MM.1S (cell line): Measurements from ENCODE around the gene GNAQ.

Experiments
- DNase-seq: peaks from one replicate; pipeline ENCODE4 v3.0.0-alpha.2; 2015
- H2AFZ ChIP-seq: fragments of 300-600 bp; sonication (generic); 2 replicates; pipeline ENCODE4 v1.6.0; 2016; ENCODE audit warnings: antibody characterized with exemption, low read length
- H3F3A ChIP-seq: fragments of 300-600 bp; sonication (generic); 2 replicates; pipeline ENCODE4 v1.6.1; 2016; ENCODE audit warnings: mild to moderate bottlenecking, antibody characterized with exemption, low read length, moderate library complexity, mixed read lengths; ENCODE audit not compliant: insufficient read depth
- H3K27ac ChIP-seq: fragments of 300-600 bp; sonication (generic); 2 replicates; pipeline ENCODE4 v1.5.1; 2016; ENCODE audit warnings: mild to moderate bottlenecking, low read length
- H3K27me3 ChIP-seq: fragments of 300-600 bp; sonication (generic); replicated peaks from 2 replicates; pipeline ENCODE4 v1.6.0; 2016; ENCODE audit warnings: low read length; ENCODE audit not compliant: insufficient read depth
- H3K36me3 ChIP-seq: fragments of 300-600 bp; sonication (generic); replicated peaks from 2 replicates; pipeline ENCODE4 v1.6.1; 2016; ENCODE audit warnings: mild to moderate bottlenecking, low read length, mixed read lengths; ENCODE audit not compliant: insufficient read depth
- H3K4me1 ChIP-seq: fragments of 300-600 bp; sonication (generic); 2 replicates; pipeline ENCODE4 v1.6.1; 2016; ENCODE audit warnings: low read length, mixed read lengths
- H3K4me2 ChIP-seq: fragments of 300-600 bp; sonication (generic); 2 replicates; pipeline ENCODE4 v1.6.0; 2016; ENCODE audit warnings: low read depth, low read length
- H3K4me3 ChIP-seq: fragments of 300-600 bp; sonication (generic); 2 replicates; pipeline ENCODE4 v1.5.1; 2016; ENCODE audit warnings: low read length, mixed read lengths
- H3K79me2 ChIP-seq: fragments of 300-600 bp; sonication (generic); 2 replicates; pipeline ENCODE4 v1.6.1; 2016; ENCODE audit warnings: mixed run types, low read length, mixed read lengths
- H3K9ac ChIP-seq: fragments of 300-600 bp; sonication (generic); 2 replicates; pipeline ENCODE4 v1.6.1; 2016; ENCODE audit warnings: low read length, mixed read lengths
- H3K9me2 ChIP-seq: fragments of 300-600 bp; sonication (generic); replicated peaks from 2 replicates; pipeline ENCODE4 v1.6.1; 2016; ENCODE audit warnings: mild to moderate bottlenecking, low read length, mixed read lengths; ENCODE audit not compliant: insufficient read depth
- H3K9me3 ChIP-seq: fragments of 300-600 bp; sonication (generic); replicated peaks from 2 replicates; pipeline ENCODE4 v1.6.1; 2016; ENCODE audit warnings: mild to moderate bottlenecking, low read length, mixed read lengths; ENCODE audit not compliant: insufficient read depth
- H4K20me1 ChIP-seq: fragments of 300-600 bp; sonication (generic); 2 replicates; pipeline ENCODE4 v1.6.1; 2016; ENCODE audit warnings: mild to moderate bottlenecking, low read length, moderate library complexity, mixed read lengths; ENCODE audit not compliant: insufficient read depth
- CTCF ChIP-seq: fragments of 300-600 bp; sonication (generic); IDR thresholded peaks from 2 replicates; pipeline ENCODE4 v1.5.1; 2016; ENCODE audit warnings: antibody characterized with exemption, low read length, mixed read lengths
- EZH2 ChIP-seq: fragments of 300-600 bp; sonication (generic); optimal IDR thresholded peaks from 2 replicates; pipeline ENCODE3; 2017; ENCODE audit warnings: low read depth, mild to moderate bottlenecking, antibody characterized with exemption, low read length, mixed read lengths
- EZH2phosphoT487 ChIP-seq: fragments of 300-600 bp; sonication (generic); IDR thresholded peaks from 2 replicates; pipeline ENCODE4 v1.6.1; 2018; ENCODE audit warnings: antibody characterized with exemption, low read length

GNAQ gene

GRCh38 chr9:77747163-77747562, 284.4 kb downstream of the GNAQ start:
- no peaks in the 10 kb centered on the region for H3K27me3 ChIP-seq

GRCh38 chr9:77744841-77745430, 286.7 kb downstream of the GNAQ start:
- H4K20me1 ChIP-seq, result no peaks in the 10 kb centered on the region
- no peak overlapping the region for H3K4me2 ChIP-seq
- H3K36me3 ChIP-seq, result no peaks in the 10 kb centered on the region
- H2AFZ ChIP-seq, result no peak overlapping the region
- no peak overlapping the region for H3K4me3 ChIP-seq
- no peak for DNase-seq
- H3K4me1 ChIP-seq, result no peaks in the 10 kb centered on the region
- no peak overlapping the region for H3K27ac ChIP-seq
- no peaks in the 10 kb centered on the region for H3F3A ChIP-seq
- H3K9me2 ChIP-seq, result no peaks in the 10 kb centered on the region
- no peaks in the 10 kb centered on the region for H3K27me3 ChIP-seq
- no peaks in the 10 kb centered on the region for H3K9me3 ChIP-seq
- no peak overlapping the region for H3K9ac ChIP-seq
- no peaks in the 10 kb centered on the region for H3K79me2 ChIP-seq
- no peak for TF ChIP-seq EZH2phosphoT487
- TF ChIP-seq CTCF, result no peak
- no peak for TF ChIP-seq EZH2

More at GRCh38 chr9:77747163-77747562, 284.4 kb downstream of the GNAQ start:
- no peak overlapping the region for H2AFZ ChIP-seq
- H3K9me3 ChIP-seq, result no peaks in the 10 kb centered on the region
- no peak overlapping the region for H3K9ac ChIP-seq
- no peak for DNase-seq
- no peaks in the 10 kb centered on the region for H3F3A ChIP-seq
- no peak overlapping the region for H3K27ac ChIP-seq
- no peaks in the 10 kb centered on the region for H3K4me1 ChIP-seq
- H3K79me2 ChIP-seq, result no peaks in the 10 kb centered on the region
- H3K9me2 ChIP-seq, result no peaks in the 10 kb centered on the region
- no peak overlapping the region for H3K4me2 ChIP-seq
- no peaks in the 10 kb centered on the region for H3K36me3 ChIP-seq
- TF ChIP-seq EZH2phosphoT487, result no peak
- TF ChIP-seq CTCF, result no peak
- no peak for TF ChIP-seq EZH2
- no peaks in the 10 kb centered on the region for H4K20me1 ChIP-seq
- no peak overlapping the region for H3K4me3 ChIP-seq

- Histone ChIP-seq H3K4me2 (no peak overlapping the region), H4K20me1 (no peaks in the 10 kb centered on the region), H3K9me2 (no peaks in the 10 kb centered on the region), H3K4me1 (no peaks in the 10 kb centered on the region), H3F3A (no peaks in the 10 kb centered on the region), H3K27me3 (no peaks in the 10 kb centered on the region), H2AFZ (no peak overlapping the region), H3K27ac (no peak overlapping the region), H3K9me3 (no peaks in the 10 kb centered on the region), H3K4me3 (no peak overlapping the region), H3K36me3 (no peaks in the 10 kb centered on the region), H3K79me2 (no peaks in the 10 kb centered on the region), H3K9ac (no peak overlapping the region)
- no peak for DNase-seq
- TF ChIP-seq EZH2, result no peak
- no peak for TF ChIP-seq EZH2phosphoT487
- no peak for TF ChIP-seq CTCF
Observed at GRCh38 chr9:77743386-77743785, 288.2 kb downstream of the GNAQ start.

- Histone ChIP-seq H3K9me2 (no peaks in the 10 kb centered on the region), H3K4me1 (no peaks in the 10 kb centered on the region), H3F3A (no peaks in the 10 kb centered on the region), H3K9me3 (no peaks in the 10 kb centered on the region), H3K9ac (no peak overlapping the region), H2AFZ (no peak overlapping the region), H3K79me2 (no peaks in the 10 kb centered on the region), H3K27me3 (no peaks in the 10 kb centered on the region), H4K20me1 (no peaks in the 10 kb centered on the region), H3K27ac (no peak overlapping the region), H3K4me2 (no peak overlapping the region), H3K36me3 (no peaks in the 10 kb centered on the region), H3K4me3 (no peak overlapping the region)
- TF ChIP-seq CTCF, result no peak
- no peak for TF ChIP-seq EZH2
- no peak for TF ChIP-seq EZH2phosphoT487
- DNase-seq, result no peak
Observed at GRCh38 chr9:77738932-77739331, 292.7 kb downstream of the GNAQ start.
